GM19397 (cell line): Measurements from ENCODE around the gene ZNF385A.
"Not testable (repeated sequence)": the region's sequence is repeated elsewhere in the genome, so short reads cannot be mapped to it uniquely, and the experiment has no call there.

Experiments
- ATAC-seq: cut with Tn5 transposase; IDR thresholded peaks from one replicate; pipeline ENCODE4 v1.9.1; 2021; ENCODE audit warnings: mild to moderate bottlenecking, moderate library complexity; ENCODE audit not compliant: unreplicated experiment

The ZNF385A gene

GRCh38 chr12:54333420-54334034, 51.0 kb downstream of the ZNF385A start:
- ATAC-seq = no peak

- ATAC-seq = no peak
These were observed 53.1 kb downstream of the ZNF385A start for GRCh38 chr12:54331461-54331860.

DNA sequence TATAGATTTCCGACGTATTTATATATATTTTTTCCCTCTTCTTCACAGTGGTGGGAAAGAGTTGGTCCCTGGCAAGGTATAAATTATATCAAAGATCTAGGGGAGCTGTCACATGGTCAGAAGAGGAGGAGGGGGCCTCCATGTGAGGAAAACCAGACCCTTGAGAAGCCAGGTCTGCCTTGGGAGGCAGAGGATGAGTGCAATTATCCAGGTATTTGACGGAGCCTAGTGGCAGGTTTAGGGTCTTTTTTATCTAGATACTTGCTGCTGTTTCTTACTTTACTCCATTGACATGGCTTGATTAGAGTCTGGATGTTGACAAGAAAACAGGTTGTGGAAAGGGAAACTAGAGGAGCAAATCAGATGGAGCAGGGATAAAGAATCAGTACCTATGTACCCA, 54.1 kb downstream of the ZNF385A start:
- ATAC-seq = no peak

DNA sequence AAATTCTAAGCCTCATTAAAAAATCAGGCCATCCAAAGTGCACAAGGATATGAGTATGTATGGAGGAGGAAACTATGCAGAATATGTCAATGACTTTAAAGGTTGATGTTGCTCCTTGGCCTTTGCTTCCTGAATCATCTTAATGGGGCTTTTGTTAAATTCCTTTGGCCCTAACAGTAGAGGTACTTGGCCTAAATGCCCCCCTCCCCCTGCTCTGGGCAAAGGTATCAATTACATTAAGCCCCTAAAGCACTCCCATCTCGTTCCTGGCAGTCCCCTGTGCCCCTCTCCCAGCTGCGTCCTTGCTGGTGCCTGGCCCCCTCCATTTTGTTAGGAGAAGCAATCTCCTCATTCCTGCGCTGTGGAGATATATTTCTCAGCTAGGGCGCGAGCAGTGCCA, 54.8 kb downstream of the ZNF385A start:
- ATAC-seq = no peak

DNA sequence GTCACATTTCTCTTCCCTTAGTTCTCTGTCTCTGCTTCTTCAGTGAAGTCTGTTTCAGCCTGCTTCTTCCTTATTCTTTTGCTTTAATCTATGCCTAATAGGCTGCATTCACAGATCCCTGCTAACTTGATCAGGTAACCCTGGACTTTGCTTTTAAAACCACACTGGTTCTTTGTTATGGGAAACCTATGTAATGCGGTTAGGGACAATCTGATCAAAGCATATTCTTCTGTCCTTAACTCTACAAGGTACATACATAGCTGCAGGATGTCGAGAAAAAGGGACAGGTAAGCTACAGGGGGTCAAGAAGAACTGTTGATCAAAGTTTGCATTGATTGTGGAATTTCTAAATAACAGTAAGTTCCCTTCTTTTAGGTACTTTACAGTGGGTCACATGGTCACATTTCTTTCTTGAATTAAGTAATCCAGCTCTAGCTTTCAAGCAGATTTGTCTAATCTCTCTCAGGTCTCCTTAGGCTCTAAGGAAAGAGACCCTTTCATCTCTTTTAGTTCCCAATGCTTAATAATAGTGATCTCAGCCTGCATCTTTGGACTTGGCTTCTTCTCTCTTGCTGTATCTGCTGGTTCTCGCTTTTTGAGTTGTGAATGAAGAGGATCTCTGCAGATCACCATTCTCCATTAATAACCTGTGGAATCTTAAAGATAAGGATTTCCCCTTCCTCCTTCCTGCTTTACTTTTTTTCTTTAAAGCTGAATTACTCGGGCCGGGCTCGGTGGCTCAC, 55.8 kb downstream of the ZNF385A start:
- no peak for ATAC-seq

DNA sequence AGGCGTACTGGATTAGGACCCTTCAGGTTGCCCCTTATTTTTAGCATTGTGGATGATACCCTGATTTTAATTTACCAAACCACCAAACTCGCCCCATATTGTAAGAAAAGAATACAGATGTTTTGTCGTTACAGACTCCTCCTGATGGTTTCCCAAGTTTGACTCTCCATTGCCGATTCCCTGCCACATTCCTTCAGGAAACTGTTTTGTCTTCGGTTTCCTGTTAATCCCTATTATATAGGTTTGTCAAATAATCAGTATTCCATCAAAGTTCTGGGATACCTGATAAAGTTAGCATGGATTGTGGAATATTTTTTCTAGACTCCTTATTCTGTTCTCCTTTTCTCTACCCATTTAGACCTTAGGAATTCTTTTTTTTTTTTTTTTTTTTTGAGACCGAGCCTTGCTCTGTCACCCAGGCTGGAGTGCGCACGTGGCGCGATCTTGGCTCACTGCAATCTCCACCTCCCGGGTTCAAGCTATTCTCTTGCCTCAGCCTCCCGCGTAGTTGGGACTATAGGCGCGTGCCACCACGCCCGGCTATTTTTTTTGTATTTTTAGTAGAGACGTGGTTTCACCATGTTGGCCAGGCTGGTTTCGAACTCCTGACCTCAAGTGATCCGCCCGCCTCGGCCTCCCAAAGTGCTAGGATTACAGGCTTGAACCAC, 59.0 kb downstream of the ZNF385A start:
- not testable (repeated sequence) for ATAC-seq

DNA sequence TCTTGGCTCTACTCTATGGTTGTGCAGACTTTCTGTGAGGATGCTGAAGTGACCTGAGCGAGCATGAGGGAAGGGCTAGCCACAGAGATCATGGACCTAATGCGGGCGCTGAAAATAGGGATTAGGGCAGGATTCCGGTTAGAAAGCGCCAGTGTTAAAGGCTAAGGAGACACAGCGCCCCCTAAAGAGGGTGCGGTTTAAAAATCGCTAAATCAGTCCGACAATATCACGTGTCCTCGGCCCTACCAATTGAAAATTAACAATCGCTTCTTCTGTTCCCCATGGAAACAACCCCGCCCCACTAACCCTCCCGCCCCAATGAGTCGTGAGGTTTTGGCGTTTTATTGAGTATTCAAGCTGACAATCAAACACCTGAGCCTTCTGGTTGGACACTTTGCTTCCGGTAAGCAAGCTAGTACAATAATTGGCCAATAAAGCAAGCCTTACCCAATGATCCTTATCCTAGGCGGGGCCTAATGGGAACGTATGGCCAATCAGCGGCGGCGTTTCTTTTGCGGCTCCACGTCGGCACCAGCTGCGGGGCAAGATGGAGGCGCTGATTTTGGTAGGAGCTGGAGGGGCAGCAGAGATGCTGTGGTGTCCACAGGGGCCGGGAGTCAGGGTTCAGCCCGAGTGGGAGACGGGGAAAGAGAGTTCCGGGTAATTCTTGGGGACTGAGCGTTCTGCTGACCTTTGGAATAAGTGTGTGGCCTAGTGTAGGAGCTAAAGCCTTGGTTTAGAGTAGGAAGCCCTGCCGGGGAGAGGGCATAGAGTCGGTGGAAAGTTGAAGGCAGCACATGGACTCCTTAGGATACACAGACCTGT, 59.7 kb downstream of the ZNF385A start, which contains the start of gene COPZ1:
Gene COPZ1, plus strand, starts transcription at position 515 of the 825 bp plus-strand sequence. Its CDS starts 33 bp downstream, at position 548.
- ATAC-seq = peak; percentile 98

DNA sequence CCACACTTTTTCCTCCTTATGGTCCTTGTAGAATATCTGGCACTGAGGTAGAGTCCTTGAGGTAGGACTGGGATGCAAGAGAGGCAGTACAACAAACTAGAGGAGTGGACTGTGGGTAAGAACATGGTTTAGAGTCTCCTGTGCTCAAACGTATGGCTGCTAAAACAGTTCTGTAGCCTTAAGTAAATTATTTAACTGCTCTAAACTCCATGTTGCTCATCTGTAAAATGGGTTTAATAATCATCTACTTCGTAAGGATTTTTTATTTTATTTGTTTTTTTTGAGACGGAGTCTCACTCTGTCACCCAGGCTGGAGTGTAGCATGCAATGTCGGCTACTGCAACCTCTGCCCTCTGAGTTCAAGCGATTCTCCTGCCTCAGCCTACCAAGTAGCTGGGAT, 63.2 kb downstream of the ZNF385A start:
- no peak for ATAC-seq
